ENCODE results near the gene LYPD8. TPM values are rescaled to one million over a fixed set of nuclear protein-coding genes. Genes with fewer than 3 reads are reported as not detected.

The LYPD8 gene
- total and polyA plus RNA-seq, 9 of the 15 experiments (the other 6 are each of a cell fraction or from before 2014, with no cell fraction given), result 0.50 to 2.1 (median 1.3) TPM

GRCh38 chr1:248776991-248777390 lies 21.4 kb upstream of the LYPD8 start (continued):
- no peak for TF ChIP-seq MNT (conservative IDR thresholded peaks at IDR 0.05)
- TF ChIP-seq CUX1 (CRISPR knock-in tag; IDR thresholded peaks at IDR 0.05), result no peak
- no peak for TF ChIP-seq ZNF77 (CRISPR knock-in tag; IDR thresholded peaks at IDR 0.05)
- TF ChIP-seq ZNF561 (CRISPR knock-in tag; conservative IDR thresholded peaks at IDR 0.05), result no peak

Measured in K562 (cell line).